Activated B cell treated with CpG ODN at 0.5 μM for 24 hours (primary cell): ENCODE measurements around the gene APBA2. TPM values are rescaled to one million over a fixed set of nuclear protein-coding genes. Genes with fewer than 3 reads are reported as not detected.
"Not testable (repeated sequence)": the region's sequence is repeated elsewhere in the genome, so short reads cannot be mapped to it uniquely, and the experiment has no call there.

Experiments used
- ATAC-seq: fragments of 200-7000 bp; cut with Tn5 transposase; one replicate; pipeline ENCODE4 v1.10.0; 2021; ENCODE audit warnings: low read depth, mild to moderate bottlenecking, moderate library complexity
- CTCF ChIA-PET: fragments of 350-600 bp; sonication (Branson Sonifier 250); formaldehyde crosslinking; loops from one replicate; lab custom pipeline; 2021; ENCODE audit warnings: antibody characterized with exemption; lab: Charles Lee
- POLR2A ChIA-PET: fragments of 350-600 bp; sonication (Branson Sonifier 250); formaldehyde crosslinking; loops from one replicate; lab custom pipeline; 2021; ENCODE audit warnings: antibody characterized with exemption; lab: Charles Lee
- DNase-seq: peaks from one replicate; pipeline ENCODE4 v3.0.0; 2022
- H3K27ac Mint-ChIP-seq: one replicate; pipeline ENCODE4 v1.8.0; 2020; ENCODE audit warnings: mixed read lengths
- H3K27me3 Mint-ChIP-seq: one replicate; pipeline ENCODE4 v1.8.0; 2021; ENCODE audit warnings: mixed read lengths
- H3K36me3 Mint-ChIP-seq: one replicate; pipeline ENCODE4 v1.8.0; 2021; ENCODE audit warnings: low read depth, mixed read lengths
- H3K4me1 Mint-ChIP-seq: one replicate; pipeline ENCODE4 v1.8.0; 2021; ENCODE audit warnings: mixed read lengths
- H3K4me3 Mint-ChIP-seq: one replicate; pipeline ENCODE4 v1.8.0; 2020; ENCODE audit warnings: mild to moderate bottlenecking, mixed read lengths
- H3K9me3 Mint-ChIP-seq: one replicate; pipeline ENCODE4 v1.8.0; 2020; ENCODE audit warnings: mixed read lengths
- intact Hi-C: fragments of 100-400 bp; cut with micrococcal nuclease; formaldehyde crosslinking; loops from one replicate; pipeline ENCODE4 v1.15.1; 2024
- total RNA-seq: library from RNA; stranded (reverse); gene quantifications from 2 replicates; pipeline ENCODE4 v1.2.3, GENCODE V29; 2022
- TF ChIP-seq, protein P1 (sequence below): fragments of 200-600 bp; IDR thresholded peaks from one replicate; pipeline ENCODE4 v1.8.0; 2022; ENCODE audit warnings: antibody characterized with exemption, mild to moderate bottlenecking

Gene APBA2
- total RNA-seq, 1 donor from 2014 or later, result not detected

DNA sequence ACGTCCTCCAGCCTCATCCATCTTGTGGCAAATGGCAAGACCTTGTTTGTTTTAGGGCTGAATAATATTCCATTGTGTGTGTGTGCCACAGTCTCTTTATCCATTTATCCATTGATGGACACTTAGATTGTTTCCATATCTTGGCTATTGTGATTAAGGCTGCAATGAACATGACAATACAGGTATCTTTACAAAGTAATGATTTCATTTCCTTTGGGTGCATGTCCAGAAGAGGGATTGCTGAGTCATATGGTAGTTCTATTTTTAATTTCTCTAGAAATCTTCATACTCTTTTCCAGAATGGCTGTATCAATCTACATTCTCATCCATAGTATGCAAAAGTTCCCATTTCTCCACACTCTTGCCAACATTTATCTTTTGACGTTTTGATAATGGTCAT lies 31.2 kb upstream of the APBA2 start:
- ATAC-seq, CTCF ChIA-PET, POLR2A ChIA-PET, H3K9me3 Mint-ChIP-seq, H3K27me3 Mint-ChIP-seq, H3K4me3 Mint-ChIP-seq, H3K36me3 Mint-ChIP-seq, DNase-seq, H3K27ac Mint-ChIP-seq, intact Hi-C loops, H3K4me1 Mint-ChIP-seq: not testable (repeated sequence)

DNA sequence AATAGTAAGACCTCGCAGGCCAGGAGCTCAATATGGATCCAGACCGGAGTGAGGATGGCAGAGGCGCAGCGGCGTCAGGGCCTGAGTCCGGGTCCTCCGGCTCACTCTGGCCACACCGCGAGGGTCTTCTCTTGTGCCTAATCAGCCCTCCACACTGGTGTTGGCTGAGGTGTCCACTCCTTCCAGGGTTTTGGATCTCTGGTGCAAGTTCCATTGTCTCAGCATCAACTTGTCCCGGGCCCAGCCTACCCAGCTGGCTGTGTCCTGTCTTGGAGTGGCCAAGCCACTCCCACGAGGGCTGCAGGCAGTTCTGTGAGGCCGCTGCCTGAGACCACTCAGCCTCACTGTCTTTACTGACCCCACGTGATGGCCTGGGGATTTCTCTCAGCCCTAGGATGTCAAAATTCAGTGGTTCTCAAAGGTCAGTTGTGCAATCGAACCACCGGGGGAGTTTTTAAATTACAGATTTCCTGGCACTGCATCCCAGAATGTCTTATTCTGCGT lies 24.7 kb upstream of the APBA2 start:
- no peak for DNase-seq
- ChIA-PET POLR2A (no interaction called here), CTCF (no interaction called here)
- Mint-ChIP-seq H3K27ac (no peak overlapping the region), H3K4me3 (no peak overlapping the region), H3K27me3 (no peaks in the 10 kb centered on the region), H3K9me3 (no peaks in the 10 kb centered on the region), H3K4me1 (no peaks in the 10 kb centered on the region), H3K36me3 (no peaks in the 10 kb centered on the region)
- TF ChIP-seq, protein P1, sequence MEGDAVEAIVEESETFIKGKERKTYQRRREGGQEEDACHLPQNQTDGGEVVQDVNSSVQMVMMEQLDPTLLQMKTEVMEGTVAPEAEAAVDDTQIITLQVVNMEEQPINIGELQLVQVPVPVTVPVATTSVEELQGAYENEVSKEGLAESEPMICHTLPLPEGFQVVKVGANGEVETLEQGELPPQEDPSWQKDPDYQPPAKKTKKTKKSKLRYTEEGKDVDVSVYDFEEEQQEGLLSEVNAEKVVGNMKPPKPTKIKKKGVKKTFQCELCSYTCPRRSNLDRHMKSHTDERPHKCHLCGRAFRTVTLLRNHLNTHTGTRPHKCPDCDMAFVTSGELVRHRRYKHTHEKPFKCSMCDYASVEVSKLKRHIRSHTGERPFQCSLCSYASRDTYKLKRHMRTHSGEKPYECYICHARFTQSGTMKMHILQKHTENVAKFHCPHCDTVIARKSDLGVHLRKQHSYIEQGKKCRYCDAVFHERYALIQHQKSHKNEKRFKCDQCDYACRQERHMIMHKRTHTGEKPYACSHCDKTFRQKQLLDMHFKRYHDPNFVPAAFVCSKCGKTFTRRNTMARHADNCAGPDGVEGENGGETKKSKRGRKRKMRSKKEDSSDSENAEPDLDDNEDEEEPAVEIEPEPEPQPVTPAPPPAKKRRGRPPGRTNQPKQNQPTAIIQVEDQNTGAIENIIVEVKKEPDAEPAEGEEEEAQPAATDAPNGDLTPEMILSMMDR, result no peak
- no peak for ATAC-seq
- intact Hi-C loops, result no loop called here

DNA sequence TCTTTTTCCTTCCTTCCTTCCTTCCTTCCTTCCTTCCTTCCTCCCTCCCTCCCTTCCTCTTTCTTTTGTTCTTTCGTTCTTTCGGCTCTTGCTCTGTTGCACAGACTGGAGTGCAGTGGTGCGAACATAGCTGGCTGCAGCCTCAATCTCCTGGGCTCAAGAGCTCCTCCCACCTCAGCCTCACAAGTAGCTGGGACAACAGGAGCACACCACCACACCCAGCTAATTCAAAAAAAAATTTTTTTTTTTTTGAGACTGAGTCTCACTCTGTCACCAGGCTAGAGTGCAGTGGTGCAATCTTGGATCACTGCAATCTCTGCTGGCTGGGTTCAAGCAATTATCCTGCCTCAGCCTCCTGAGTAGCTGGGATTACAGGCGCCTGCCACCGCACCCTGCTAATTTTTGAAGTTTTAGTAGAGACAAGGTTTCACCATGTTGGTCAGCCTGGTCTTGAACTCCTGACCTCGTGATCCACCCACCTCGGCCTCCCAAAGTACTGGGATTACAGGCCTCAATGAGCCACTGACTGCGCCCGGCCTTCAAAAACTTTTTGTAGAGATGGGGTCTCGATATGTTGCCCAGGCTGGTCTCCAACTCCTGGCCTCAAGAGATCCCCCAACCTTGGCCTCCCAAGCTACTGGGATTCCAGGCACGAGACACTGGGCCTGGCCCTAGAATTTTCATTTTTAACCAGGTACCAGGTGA lies 24.0 kb upstream of the APBA2 start:
- H3K9me3 Mint-ChIP-seq, POLR2A ChIA-PET, ATAC-seq, H3K4me1 Mint-ChIP-seq, H3K27ac Mint-ChIP-seq, CTCF ChIA-PET, intact Hi-C loops, H3K27me3 Mint-ChIP-seq, H3K36me3 Mint-ChIP-seq, DNase-seq, H3K4me3 Mint-ChIP-seq: not testable (repeated sequence)

DNA sequence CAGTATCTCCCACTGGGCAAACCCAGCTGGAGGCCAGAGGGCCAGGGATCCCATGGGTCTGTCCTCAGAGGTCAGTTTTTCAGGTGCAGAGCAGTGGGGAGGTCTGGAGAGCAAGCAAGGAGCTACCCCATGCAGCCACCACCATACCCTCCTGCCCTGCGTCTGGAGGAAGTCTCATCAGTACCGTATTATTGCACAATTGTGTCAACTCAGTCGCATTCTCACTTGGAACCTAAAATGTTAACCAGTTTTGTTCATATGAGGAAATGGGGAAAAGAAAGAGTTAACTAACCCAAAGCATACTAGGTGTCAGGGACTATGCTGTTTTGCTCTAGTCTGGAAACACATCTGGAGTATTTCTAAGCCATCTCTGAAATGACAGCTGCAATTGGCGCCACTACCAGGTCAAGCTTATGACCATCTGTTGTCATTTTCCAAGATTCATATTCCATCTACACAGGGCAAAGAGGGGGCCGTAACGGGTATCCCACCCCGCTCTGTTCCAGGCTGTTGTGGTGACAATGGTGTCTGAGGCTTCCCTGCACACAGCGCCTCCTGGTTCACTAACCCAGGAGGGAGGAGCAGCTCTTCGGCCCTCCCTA lies 16.9 kb upstream of the APBA2 start:
- Mint-ChIP-seq H3K36me3 (no peaks in the 10 kb centered on the region), H3K9me3 (no peaks in the 10 kb centered on the region), H3K27ac (no peak overlapping the region), H3K4me3 (no peak overlapping the region), H3K27me3 (no peaks in the 10 kb centered on the region), H3K4me1 (no peaks in the 10 kb centered on the region)
- POLR2A ChIA-PET, result no interaction called here
- no peak for ATAC-seq
- CTCF ChIA-PET, result no interaction called here
- intact Hi-C loops, result no loop called here
- TF ChIP-seq, protein P1, result no peak
- no peak for DNase-seq

DNA sequence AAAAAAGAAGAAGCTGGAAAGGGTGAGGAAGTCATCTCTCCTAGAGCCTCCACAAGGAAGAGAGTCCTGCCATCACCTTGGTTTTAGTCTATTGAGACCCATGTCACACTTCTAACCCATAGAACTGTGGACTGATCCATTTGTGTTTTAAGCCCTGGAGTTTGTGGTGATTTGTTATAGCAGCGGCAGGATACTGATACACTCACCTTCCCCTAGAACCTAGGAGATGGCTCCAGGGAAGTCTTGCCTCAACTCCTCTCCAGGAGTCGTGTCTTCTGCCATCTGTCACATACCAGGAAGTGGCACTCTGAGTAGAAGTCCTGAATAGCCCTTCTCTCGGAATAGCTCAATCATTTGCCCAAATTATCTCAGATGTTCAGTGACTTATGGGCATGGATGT lies 14.6 kb upstream of the APBA2 start:
- H3K36me3 Mint-ChIP-seq, result no peaks in the 10 kb centered on the region
- no peak overlapping the region for H3K27ac Mint-ChIP-seq
- H3K4me3 Mint-ChIP-seq, result no peak overlapping the region
- ATAC-seq, result no peak
- no peaks in the 10 kb centered on the region for H3K27me3 Mint-ChIP-seq
- ChIA-PET POLR2A (no interaction called here), CTCF (no interaction called here)
- intact Hi-C loops, result no loop called here
- H3K9me3 Mint-ChIP-seq, result no peaks in the 10 kb centered on the region
- TF ChIP-seq, protein P1, result no peak
- H3K4me1 Mint-ChIP-seq, result no peaks in the 10 kb centered on the region
- DNase-seq, result no peak

DNA sequence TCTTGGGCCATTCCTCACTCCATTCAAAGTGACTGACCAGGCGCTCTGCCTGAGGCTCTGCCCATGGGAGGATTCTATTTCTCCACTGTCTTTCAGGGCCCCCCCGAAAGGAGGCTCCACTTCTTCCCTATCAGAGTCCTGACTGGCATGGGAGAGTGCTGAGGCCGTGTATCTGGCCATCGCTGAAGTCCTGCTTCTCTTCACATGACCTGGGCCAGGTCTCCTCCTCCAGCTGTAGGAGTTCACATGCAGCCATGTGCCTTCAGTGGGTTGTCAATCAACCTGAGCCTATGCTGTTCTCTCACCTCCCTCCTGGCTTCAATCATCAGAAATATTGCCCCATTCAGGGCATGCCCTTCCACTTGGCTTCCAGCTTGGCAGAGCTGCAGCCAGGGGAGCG lies 12.8 kb upstream of the APBA2 start:
- H3K9me3 Mint-ChIP-seq, result no peaks in the 10 kb centered on the region
- no peaks in the 10 kb centered on the region for H3K27me3 Mint-ChIP-seq
- no peak overlapping the region for H3K27ac Mint-ChIP-seq
- TF ChIP-seq, protein P1, result no peak
- CTCF ChIA-PET, result no interaction called here
- no peaks in the 10 kb centered on the region for H3K4me1 Mint-ChIP-seq
- intact Hi-C loops, result no loop called here
- POLR2A ChIA-PET, result no interaction called here
- H3K4me3 Mint-ChIP-seq, result no peak overlapping the region
- ATAC-seq, result no peak
- DNase-seq, result no peak
- H3K36me3 Mint-ChIP-seq, result no peaks in the 10 kb centered on the region
